Measurements from ENCODE around the gene PTPRT. TPM values are rescaled to one million over a fixed set of nuclear protein-coding genes. Genes with fewer than 3 reads are reported as not detected.

Gene PTPRT
- total and polyA plus RNA-seq, 10 of the 15 experiments (the other 5 are each of a cell fraction or from before 2014, with no cell fraction given) = not detected

DNA sequence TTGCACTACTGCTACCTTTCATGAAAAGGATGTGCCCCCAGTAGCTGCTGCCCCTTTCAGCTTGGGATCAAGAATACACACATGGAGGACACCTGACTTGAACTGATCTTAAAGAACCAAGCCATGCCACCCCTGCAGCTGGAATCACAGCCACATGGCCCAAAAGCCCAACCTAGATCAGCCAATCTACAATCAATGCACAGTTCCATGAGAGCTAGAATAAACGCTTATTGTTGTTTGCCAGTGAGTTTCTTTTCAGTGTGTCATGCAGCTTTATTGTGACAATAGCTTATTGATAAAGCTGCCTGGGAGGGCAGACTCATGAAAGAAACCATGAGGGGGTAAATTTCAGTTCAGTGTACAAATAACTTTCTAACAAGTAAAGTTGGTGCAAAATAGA, 397.7 kb downstream of the PTPRT start:
- intact Hi-C loops (cut with micrococcal nuclease; ENCODE audit: unreplicated experiment) = no loop called here
- FAIRE-seq = no peak
- no peak for DNase-seq (ENCODE audit: low read depth, low spot score)
- in situ Hi-C loops (cut with MboI) = no loop called here
- ChIA-PET RAD21 (ENCODE audit: unreplicated experiment) (no interaction called here), POLR2A (no interaction called here), CTCF (no interaction called here), SMC1A (ENCODE audit: uncharacterized antibody, unreplicated experiment) (no interaction called here)
- H3K9me3 ChIP-seq (replicated peaks; ENCODE audit: control insufficient read depth, insufficient read depth, low read length) = no peaks in the 10 kb centered on the region
- no TSS peak for BruUV-seq (replicated peaks)
- no peaks in the 10 kb centered on the region for H4K20me1 ChIP-seq (ENCODE audit: control insufficient read depth, insufficient read depth)
- H3K4me1 ChIP-seq (ENCODE audit: control insufficient read depth, insufficient read depth, low read length) = no peaks in the 10 kb centered on the region
- H3K4me2 ChIP-seq (ENCODE audit: control insufficient read depth, insufficient read depth) = no peak overlapping the region
- H3K79me2 ChIP-seq (ENCODE audit: control insufficient read depth, insufficient read depth, low read length) = no peaks in the 10 kb centered on the region
- H3K27ac ChIP-seq (ENCODE audit: control insufficient read depth, insufficient read depth) = no peak overlapping the region
- H3K9ac ChIP-seq (ENCODE audit: control insufficient read depth, insufficient read depth, low read length) = no peak overlapping the region
- no peak for TF ChIP-seq CREB1 (IDR thresholded peaks at IDR 0.05; ENCODE audit: low read depth)
- TF ChIP-seq BCL3 (IDR thresholded peaks at IDR 0.05; ENCODE audit: borderline replicate concordance, insufficient read depth, low read depth, low read length, poor library complexity, severe bottlenecking) = no peak
- no peak for TF ChIP-seq ZNF207 (IDR thresholded peaks at IDR 0.05; ENCODE audit: borderline replicate concordance)
- TF ChIP-seq MYC (IDR thresholded peaks at IDR 0.05; ENCODE audit: insufficient read depth, insufficient read length, insufficient replicate concordance, low read length, severe bottlenecking) = no peak
- TF ChIP-seq EGR1 (IDR thresholded peaks at IDR 0.05; ENCODE audit: borderline replicate concordance in 1 of 2, low read depth in 2 of 2, low read length in 2 of 2) = no peak
- TF ChIP-seq NFIC (IDR thresholded peaks at IDR 0.05; ENCODE audit: low read depth, low read length) = no peak
- no peak for TF ChIP-seq DPF2 (IDR thresholded peaks at IDR 0.05)
- TF ChIP-seq MEF2A (IDR thresholded peaks at IDR 0.05; ENCODE audit: insufficient read depth, low read depth, low read length) = no peak
- no peak for TF ChIP-seq SPI1 (IDR thresholded peaks at IDR 0.05; ENCODE audit: borderline replicate concordance, insufficient read depth, low read depth, low read length)
- no peak for TF ChIP-seq GATAD2B (conservative IDR thresholded peaks at IDR 0.05; ENCODE audit: low read depth)
- TF ChIP-seq, protein P1, sequence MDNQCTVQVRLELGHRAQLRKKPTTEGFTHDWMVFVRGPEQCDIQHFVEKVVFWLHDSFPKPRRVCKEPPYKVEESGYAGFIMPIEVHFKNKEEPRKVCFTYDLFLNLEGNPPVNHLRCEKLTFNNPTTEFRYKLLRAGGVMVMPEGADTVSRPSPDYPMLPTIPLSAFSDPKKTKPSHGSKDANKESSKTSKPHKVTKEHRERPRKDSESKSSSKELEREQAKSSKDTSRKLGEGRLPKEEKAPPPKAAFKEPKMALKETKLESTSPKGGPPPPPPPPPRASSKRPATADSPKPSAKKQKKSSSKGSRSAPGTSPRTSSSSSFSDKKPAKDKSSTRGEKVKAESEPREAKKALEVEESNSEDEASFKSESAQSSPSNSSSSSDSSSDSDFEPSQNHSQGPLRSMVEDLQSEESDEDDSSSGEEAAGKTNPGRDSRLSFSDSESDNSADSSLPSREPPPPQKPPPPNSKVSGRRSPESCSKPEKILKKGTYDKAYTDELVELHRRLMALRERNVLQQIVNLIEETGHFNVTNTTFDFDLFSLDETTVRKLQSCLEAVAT (IDR thresholded peaks at IDR 0.05) = no peak
- TF ChIP-seq KDM1A (IDR thresholded peaks at IDR 0.05; ENCODE audit: borderline replicate concordance) = no peak
- TF ChIP-seq REST (IDR thresholded peaks at IDR 0.05; ENCODE audit: low read depth, low read length) = no peak
- no peak overlapping the region for H3K4me3 ChIP-seq
- H2AFZ ChIP-seq (ENCODE audit: control insufficient read depth, low read depth, low read length) = no peak overlapping the region
- no peak for ATAC-seq
- H3K27me3 ChIP-seq (replicated peaks in 1 of 2; ENCODE audit: control insufficient read depth in 2 of 2, insufficient read depth in 2 of 2, low read length in 1 of 2) = no peaks in the 10 kb centered on the region
- 91% methylated on average over 1 of the region's 1 CpG for WGBS (ENCODE audit: insufficient coverage, insufficient replicate concordance, low lambda C conversion rate, missing lambda C conversion rate)
- H3K36me3 ChIP-seq (ENCODE audit: control insufficient read depth in 2 of 2, insufficient read depth in 2 of 2, low read length in 1 of 2) = no peaks in the 10 kb centered on the region
